Calu3 (cell line): Measurements from ENCODE around the gene NAP1L5. TPM values are rescaled to one million over a fixed set of nuclear protein-coding genes. Genes with fewer than 3 reads are reported as not detected.

Source experiments
- BruUV-seq: library from RNA; stranded (reverse); fragments of 400-500 nt; replicated peaks from 2 replicates; lab custom pipeline; 2021; lab: Mats Ljungman, UMichigan
- CTCF ChIA-PET: fragments of 300-600 bp; sonication (Branson Sonifier 250); formaldehyde crosslinking; loops from one replicate; lab custom pipeline; 2022; ENCODE audit warnings: antibody characterized with exemption; lab: Charles Lee
- DNase-seq: peaks from one replicate; pipeline ENCODE4 v3.0.0; 2022
- H3K27ac Mint-ChIP-seq: one replicate; pipeline ENCODE4 v1.8.0; 2022; ENCODE audit warnings: mixed read lengths; ENCODE audit not compliant: unreplicated experiment
- H3K27me3 Mint-ChIP-seq: one replicate; pipeline ENCODE4 v1.8.0; 2022; ENCODE audit warnings: mixed read lengths; ENCODE audit not compliant: unreplicated experiment
- H3K36me3 Mint-ChIP-seq: one replicate; pipeline ENCODE4 v1.8.0; 2022; ENCODE audit warnings: mild to moderate bottlenecking, moderate library complexity, mixed read lengths; ENCODE audit not compliant: insufficient read depth, unreplicated experiment
- H3K4me1 Mint-ChIP-seq: one replicate; pipeline ENCODE4 v1.8.0; 2022; ENCODE audit warnings: mild to moderate bottlenecking, low read depth, mixed read lengths; ENCODE audit not compliant: unreplicated experiment
- H3K4me3 Mint-ChIP-seq: one replicate; pipeline ENCODE4 v1.8.0; 2022; ENCODE audit warnings: mild to moderate bottlenecking, low read depth, moderate library complexity, mixed read lengths; ENCODE audit not compliant: unreplicated experiment
- H3K9me3 Mint-ChIP-seq: one replicate; pipeline ENCODE4 v1.8.0; 2022; ENCODE audit warnings: low read depth, mixed read lengths; ENCODE audit not compliant: unreplicated experiment
- CTCF ChIP-seq: fragments of 200-600 bp; IDR thresholded peaks from one replicate; pipeline ENCODE4 v1.8.0; 2022; ENCODE audit warnings: antibody characterized with exemption; ENCODE audit not compliant: unreplicated experiment
- intact Hi-C: fragments of 100-400 bp; cut with micrococcal nuclease; formaldehyde crosslinking; loops from one replicate; pipeline ENCODE4 v1.10.0; 2022; ENCODE audit not compliant: unreplicated experiment
- total RNA-seq: library from RNA; stranded (reverse); gene quantifications from 2 replicates; pipeline ENCODE4 v1.2.3, GENCODE V29; 2022

Gene NAP1L5
- total RNA-seq, 1 experiment from 2014 or later = not detected

DNA sequence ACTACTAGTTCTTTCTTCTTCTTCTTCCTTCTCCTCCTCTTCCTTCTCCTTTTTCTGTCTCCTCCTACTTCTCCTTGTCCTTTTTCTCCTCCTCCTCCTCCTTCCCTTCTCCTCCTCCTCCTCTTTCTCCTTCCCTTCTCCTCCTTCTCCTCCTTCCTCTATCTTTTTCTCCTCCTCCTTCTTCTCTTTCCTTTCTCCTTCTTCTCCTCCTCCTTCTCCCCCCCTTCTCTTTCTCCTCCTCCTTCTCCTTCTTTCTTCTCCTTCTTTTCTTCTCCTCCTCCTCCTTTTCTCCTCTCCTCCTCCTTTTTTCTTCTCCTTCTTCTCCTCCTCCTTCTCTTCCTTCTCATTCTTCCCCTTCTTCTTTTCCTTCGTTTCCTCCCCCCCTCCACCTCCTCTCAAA lies 21.8 kb upstream of the NAP1L5 start:
- H3K9me3 Mint-ChIP-seq = peaks cover 5% of the 10 kb centered on the region
- no peaks in the 10 kb centered on the region for H3K27me3 Mint-ChIP-seq
- H3K36me3 Mint-ChIP-seq = no peaks in the 10 kb centered on the region
- H3K4me1 Mint-ChIP-seq = no peaks in the 10 kb centered on the region
- no peak for TF ChIP-seq CTCF
- no peak for DNase-seq
- CTCF ChIA-PET = no interaction called here
- no peak overlapping the region for H3K4me3 Mint-ChIP-seq
- H3K27ac Mint-ChIP-seq = no peak overlapping the region
- intact Hi-C loops = no loop called here
- no TSS peak for BruUV-seq

- no peaks in the 10 kb centered on the region for H3K27me3 Mint-ChIP-seq
- H3K27ac Mint-ChIP-seq = no peak overlapping the region
- no peak for TF ChIP-seq CTCF
- no peaks in the 10 kb centered on the region for H3K36me3 Mint-ChIP-seq
- intact Hi-C loops = no loop called here
- BruUV-seq = no TSS peak
- no peaks in the 10 kb centered on the region for H3K4me1 Mint-ChIP-seq
- DNase-seq = no peak
- CTCF ChIA-PET = interaction anchor here (0.5 kb wide), 1 partner anchor 72 kb away, joined by 8 read pairs; no protein-coding TSS in a partner anchor
- H3K4me3 Mint-ChIP-seq = no peak overlapping the region
- H3K9me3 Mint-ChIP-seq = peaks cover 5% of the 10 kb centered on the region
Observed at GRCh38 chr4:88718098-88718497, 20.5 kb upstream of the NAP1L5 start.

DNA sequence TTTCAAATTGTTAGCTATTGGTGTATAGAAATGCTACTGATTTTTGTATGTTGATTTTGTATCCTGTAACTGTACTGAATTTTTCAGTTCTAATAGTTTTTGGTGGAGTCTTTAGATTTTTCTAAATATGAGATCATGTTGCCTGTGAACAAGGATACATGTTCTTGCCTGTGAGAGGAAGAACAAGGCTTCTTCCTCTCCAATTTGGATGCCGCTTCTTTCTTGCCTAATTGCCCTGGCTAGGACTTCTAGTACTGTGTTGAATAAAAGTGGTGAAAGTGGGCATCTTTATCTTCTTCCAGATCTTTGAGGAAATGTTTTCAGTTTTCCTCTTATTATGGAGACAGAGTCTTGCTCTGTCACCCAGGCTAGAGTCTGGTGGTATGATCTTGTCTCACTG lies 16.2 kb upstream of the NAP1L5 start:
- Mint-ChIP-seq H3K36me3 (no peaks in the 10 kb centered on the region), H3K4me1 (no peaks in the 10 kb centered on the region), H3K9me3 (peaks cover 5% of the 10 kb centered on the region), H3K27me3 (no peaks in the 10 kb centered on the region), H3K27ac (no peak overlapping the region), H3K4me3 (no peak overlapping the region)
- CTCF ChIA-PET = interaction anchor here (0.7 kb wide), 1 partner anchor 82 kb away, joined by 3 read pairs; no protein-coding TSS in a partner anchor
- intact Hi-C loops = no loop called here
- no peak for TF ChIP-seq CTCF
- no TSS peak for BruUV-seq
- DNase-seq = no peak

GRCh38 chr4:88709989-88710388 lies 12.4 kb upstream of the NAP1L5 start:
- no peak for TF ChIP-seq CTCF
- Mint-ChIP-seq H3K27me3 (no peaks in the 10 kb centered on the region), H3K4me3 (no peak overlapping the region), H3K9me3 (no peaks in the 10 kb centered on the region), H3K36me3 (no peaks in the 10 kb centered on the region), H3K4me1 (no peaks in the 10 kb centered on the region), H3K27ac (no peak overlapping the region)
- intact Hi-C loops = loop anchor here (5.0 kb wide), 1 partner anchor 312 kb away; no protein-coding TSS in a partner anchor
- CTCF ChIA-PET = no interaction called here
- no TSS peak for BruUV-seq
- no peak for DNase-seq
